GM12892 (cell line): ENCODE results near the gene MLX.

Experiments
- DNase-seq: peaks from one replicate; pipeline ENCODE4 v3.0.0; 2011; ENCODE audit not compliant: insufficient read length
- FAIRE-seq: peaks from 2 replicates; lab custom pipeline; 2011; peaks lifted over from hg19 to GRCh38; lab: Jason Lieb, UNC
- POLR2A ChIP-seq: IDR thresholded peaks from 2 replicates; pipeline ENCODE4 v1.6.1; 2011; ENCODE audit warnings: low read depth, low read length, control low read depth
- POLR2AphosphoS5 ChIP-seq: IDR thresholded peaks from 2 replicates; pipeline ENCODE4 v1.6.1; 2011; ENCODE audit warnings: low read depth, low read length, control low read depth
- TAF1 ChIP-seq: IDR thresholded peaks from 2 replicates; pipeline ENCODE4 v1.6.1; 2011; ENCODE audit warnings: low read depth, mild to moderate bottlenecking, control low read depth, low read length, borderline replicate concordance

The MLX gene

GRCh38 chr17:42522798-42523278 lies 44.1 kb upstream of the MLX start:
- DNase-seq = no peak
- FAIRE-seq = no peak
- TF ChIP-seq POLR2AphosphoS5 (no peak), TAF1 (no peak), POLR2A (no peak)

- no peak for DNase-seq
- TF ChIP-seq POLR2AphosphoS5 = no peak
- no peak for TF ChIP-seq POLR2A
- no peak for TF ChIP-seq TAF1
- no peak for FAIRE-seq
Observed at GRCh38 chr17:42525221-42525620, 41.7 kb upstream of the MLX start.

- TF ChIP-seq POLR2A = no peak
- TF ChIP-seq TAF1 = no peak
- TF ChIP-seq POLR2AphosphoS5 = no peak
- FAIRE-seq (no peak), DNase-seq (no peak)
Observed at GRCh38 chr17:42526031-42526444, 40.9 kb upstream of the MLX start.

GRCh38 chr17:42527932-42528331 lies 39.0 kb upstream of the MLX start:
- DNase-seq (no peak), FAIRE-seq (no peak)
- TF ChIP-seq POLR2AphosphoS5 (no peak), TAF1 (no peak), POLR2A (no peak)

GRCh38 chr17:42529061-42529460 lies 37.8 kb upstream of the MLX start:
- FAIRE-seq (no peak), DNase-seq (no peak)
- TF ChIP-seq TAF1 (no peak), POLR2AphosphoS5 (no peak), POLR2A (no peak)

GRCh38 chr17:42530952-42531454 lies 35.9 kb upstream of the MLX start:
- TF ChIP-seq TAF1 (no peak), POLR2AphosphoS5 (no peak), POLR2A (no peak)
- FAIRE-seq (no peak), DNase-seq (no peak)

GRCh38 chr17:42531455-42532354 lies 35.2 kb upstream of the MLX start:
- DNase-seq = no peak
- FAIRE-seq = peak; percentile 42
- no peak for TF ChIP-seq POLR2A
- TF ChIP-seq TAF1 = no peak
- TF ChIP-seq POLR2AphosphoS5 = no peak

GRCh38 chr17:42535155-42536047 lies 31.5 kb upstream of the MLX start:
- TF ChIP-seq POLR2A (no peak), TAF1 (no peak), POLR2AphosphoS5 (no peak)
- DNase-seq (no peak), FAIRE-seq (peak; percentile 27)

GRCh38 chr17:42536048-42536371 lies 30.9 kb upstream of the MLX start, which contains the start of gene NAGLU:
Gene NAGLU (plus strand): TSS chr17:42536241. CDS start chr17:42536273, 32 bp downstream.
- peak; percentile 87 for FAIRE-seq
- TF ChIP-seq POLR2A = peak; percentile 72
- TF ChIP-seq TAF1 = peak; percentile 70
- no peak; the same call in 1 of the 2 replicates for TF ChIP-seq POLR2AphosphoS5
- DNase-seq = peak; percentile 100

- TF ChIP-seq POLR2AphosphoS5 (no peak; the same call in 1 of the 2 replicates), POLR2A (no peak), TAF1 (no peak)
- peak; percentile 96 for DNase-seq
- FAIRE-seq = peak; percentile 72
Observed at GRCh38 chr17:42536372-42537155, 30.3 kb upstream of the MLX start.
